LNCAP (cell line): Measurements from ENCODE around the gene CRMP1.

Experiments used
- TF ChIP-seq, protein P1 (sequence below): fragments of 450-650 bp; IDR thresholded peaks from 2 replicates; pipeline ENCODE4 v1.5.1; 2017; ENCODE audit warnings: mild to moderate bottlenecking

The CRMP1 gene

DNA sequence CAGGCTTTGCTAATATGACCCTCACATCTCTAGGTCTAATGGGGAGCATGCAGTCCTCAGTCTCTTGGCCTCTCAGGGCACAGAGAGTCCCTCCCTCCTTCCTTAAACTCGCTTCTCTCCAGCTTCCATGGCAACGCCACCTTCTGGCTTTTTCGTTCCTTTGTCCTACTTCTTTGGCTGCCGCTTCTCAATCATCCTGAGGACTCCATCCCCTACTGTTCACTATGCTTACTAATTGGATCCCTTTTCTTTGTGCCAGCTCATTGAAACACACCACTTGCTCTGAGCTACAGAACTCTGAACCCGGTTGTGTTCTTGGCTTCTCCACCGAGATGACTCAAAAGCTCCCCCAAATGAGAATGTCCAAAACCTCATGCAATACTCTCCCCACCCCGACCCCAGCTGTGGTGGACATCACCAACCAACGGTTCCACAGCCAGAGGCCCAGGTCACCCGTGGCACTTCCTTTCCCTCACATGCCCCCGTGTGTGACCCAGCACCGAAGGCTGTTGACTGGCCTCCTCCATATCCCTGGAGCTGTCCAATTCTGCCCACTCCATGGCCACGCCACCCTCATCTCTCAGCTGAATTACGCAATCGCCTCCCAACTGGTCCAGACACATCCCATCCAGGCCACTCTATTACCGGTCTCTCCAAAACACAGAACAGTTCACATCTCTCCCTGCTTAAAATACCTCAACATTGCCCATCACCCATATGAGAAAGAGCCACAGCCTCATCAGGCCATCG is 34.7 kb downstream of the CRMP1 start:
- TF ChIP-seq, protein P1, sequence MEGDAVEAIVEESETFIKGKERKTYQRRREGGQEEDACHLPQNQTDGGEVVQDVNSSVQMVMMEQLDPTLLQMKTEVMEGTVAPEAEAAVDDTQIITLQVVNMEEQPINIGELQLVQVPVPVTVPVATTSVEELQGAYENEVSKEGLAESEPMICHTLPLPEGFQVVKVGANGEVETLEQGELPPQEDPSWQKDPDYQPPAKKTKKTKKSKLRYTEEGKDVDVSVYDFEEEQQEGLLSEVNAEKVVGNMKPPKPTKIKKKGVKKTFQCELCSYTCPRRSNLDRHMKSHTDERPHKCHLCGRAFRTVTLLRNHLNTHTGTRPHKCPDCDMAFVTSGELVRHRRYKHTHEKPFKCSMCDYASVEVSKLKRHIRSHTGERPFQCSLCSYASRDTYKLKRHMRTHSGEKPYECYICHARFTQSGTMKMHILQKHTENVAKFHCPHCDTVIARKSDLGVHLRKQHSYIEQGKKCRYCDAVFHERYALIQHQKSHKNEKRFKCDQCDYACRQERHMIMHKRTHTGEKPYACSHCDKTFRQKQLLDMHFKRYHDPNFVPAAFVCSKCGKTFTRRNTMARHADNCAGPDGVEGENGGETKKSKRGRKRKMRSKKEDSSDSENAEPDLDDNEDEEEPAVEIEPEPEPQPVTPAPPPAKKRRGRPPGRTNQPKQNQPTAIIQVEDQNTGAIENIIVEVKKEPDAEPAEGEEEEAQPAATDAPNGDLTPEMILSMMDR, result no peak

DNA sequence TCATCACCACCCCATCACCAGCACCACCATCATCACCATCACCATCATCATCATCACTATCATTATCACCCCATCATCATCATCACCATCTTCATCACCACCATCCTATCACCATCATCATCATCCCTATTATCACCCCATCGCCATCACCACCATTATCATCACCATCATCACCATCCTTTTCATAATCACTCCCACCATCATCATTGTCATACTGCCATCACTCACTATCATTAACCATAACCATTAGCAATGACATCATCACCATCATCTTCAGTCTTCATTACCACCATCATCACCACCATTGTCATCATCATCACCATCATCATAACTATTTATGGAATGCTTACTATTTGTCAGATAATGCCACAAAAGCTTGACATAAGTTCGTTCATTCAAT is 35.7 kb downstream of the CRMP1 start:
- TF ChIP-seq, protein P1, result no peak

DNA sequence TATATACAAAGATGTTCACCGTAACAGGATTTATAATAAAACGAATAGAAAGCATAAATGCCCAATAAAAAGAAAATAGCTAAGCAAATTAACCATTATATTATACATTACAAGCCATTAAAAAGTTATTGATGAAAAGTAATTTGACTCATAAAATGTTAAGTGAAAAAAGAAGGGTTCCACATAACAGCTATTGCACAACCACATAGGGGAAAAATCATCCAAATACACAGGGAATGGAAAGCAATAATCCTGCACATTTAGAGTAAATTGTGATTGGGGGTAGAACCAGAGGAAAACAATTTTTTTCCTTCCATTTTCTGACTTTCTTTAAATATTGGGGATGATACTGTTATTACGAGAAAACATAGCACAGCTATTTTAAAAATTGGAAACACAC is 38.0 kb downstream of the CRMP1 start:
- TF ChIP-seq, protein P1, result no peak

DNA sequence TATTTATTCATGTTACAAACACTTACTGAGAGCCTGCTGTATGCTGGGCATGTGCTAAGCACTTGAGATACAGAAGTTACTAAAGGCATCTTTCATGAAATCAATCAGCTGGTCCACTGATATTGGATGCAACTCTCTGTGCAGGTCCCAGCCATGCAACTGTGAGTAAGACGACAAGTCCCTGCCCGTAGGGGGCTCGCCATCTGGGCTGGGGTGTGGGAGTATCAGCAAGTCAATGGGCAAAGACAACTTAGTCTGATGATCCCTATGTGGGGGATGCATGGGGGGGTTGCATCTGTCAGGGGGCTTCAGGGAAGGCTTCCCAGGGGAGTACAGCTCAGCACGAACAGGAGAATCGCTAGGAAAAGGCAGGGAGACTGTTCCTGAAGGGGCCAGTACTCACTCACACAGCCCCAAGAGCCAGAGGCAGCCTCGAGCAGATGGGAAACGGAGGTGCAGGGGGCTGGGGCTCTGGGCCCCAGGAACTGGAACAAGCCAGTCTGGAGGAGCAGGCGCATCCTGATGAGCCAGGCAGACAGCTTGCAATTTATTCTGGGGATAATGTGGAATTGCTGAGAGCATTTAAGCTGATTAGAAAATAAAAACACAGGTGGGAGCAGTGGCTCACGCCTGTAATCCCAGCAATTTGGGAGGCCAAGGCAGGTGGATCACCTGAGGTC is 40.2 kb downstream of the CRMP1 start:
- TF ChIP-seq, protein P1, result no peak

DNA sequence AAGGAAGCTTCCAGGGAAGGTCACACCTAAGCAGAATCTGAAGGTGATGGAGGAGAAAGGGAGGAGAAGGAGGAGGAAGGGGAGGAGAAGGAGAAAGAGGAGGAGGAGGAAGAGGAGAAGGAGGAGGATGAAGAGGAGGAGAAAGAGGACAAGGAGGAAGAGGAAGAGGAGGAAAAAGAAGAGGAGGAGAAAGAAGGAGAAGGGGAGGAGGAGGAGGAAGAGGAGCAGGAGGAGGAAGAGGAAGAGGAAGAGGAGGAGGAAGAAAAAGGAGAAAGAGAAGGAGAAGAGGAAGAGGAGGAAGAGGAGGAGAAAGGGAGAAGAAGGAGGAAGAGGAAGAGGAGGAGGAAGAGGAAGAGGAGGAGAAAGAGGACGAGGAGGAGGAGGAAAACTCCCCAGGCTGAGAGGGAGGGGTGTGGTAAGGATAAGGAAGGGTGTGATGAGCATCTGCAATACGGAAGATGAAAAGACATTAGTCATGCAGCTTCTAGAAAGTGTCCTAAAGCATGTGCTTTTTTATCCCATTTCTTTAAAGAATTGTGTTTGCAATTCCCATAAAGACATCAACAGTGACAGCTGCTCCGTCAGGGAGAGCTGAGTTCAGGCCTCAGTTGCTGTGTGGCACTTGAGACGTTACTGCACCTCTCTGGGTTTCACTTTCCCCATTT is 41.1 kb downstream of the CRMP1 start:
- TF ChIP-seq, protein P1, result no peak

DNA sequence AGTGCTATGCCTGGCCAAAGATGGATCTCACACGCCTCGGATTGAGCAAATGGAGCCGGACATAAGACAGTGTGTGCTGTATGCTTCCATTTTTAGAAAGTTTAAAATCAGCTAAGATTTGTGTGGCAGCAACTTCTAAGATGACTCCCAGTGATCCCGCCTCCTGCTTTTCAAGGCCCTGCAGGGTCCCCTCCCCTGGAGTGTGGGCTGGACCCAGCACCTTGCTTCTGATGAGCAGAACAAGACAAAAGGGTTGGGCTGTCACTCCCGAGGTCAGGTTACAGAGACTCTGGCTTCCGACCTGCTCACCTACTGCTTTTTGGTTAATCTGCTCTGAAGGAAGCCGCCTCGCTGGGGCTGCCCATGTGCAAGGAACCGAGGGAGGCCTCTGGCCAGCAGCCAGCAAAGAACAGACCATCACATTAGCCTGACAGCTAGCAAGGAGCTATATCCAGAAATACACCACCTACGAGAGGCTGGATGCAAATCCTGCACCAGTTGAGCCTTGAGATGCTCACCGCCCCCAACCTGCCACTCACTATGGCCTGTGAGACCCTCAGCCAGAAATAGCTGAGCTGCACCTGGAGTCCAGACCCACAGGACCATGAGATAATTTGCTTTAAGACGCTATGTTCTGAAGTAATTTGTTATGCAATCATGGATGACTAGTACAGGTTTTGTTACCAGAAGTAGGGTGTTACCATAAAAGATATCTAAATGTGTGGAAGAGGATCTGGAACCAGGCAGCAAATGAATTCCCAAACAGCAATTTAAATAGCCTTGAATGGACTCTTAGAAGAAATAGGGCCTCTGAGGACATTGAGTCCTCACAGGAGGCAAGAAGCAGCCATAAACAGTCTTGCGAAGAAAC is 47.6 kb downstream of the CRMP1 start:
- TF ChIP-seq, protein P1, result no peak
